Brain microvascular endothelial cell (primary cell): ENCODE measurements around the gene TSPAN5.

ENCODE experiments used
- DNase-seq: peaks from one replicate; pipeline ENCODE4 v3.0.0-alpha.2; 2020
- H3K27ac ChIP-seq: fragments of 250-450 bp; sonication (Bioruptor Pico); 2 replicates; pipeline ENCODE4 v1.5.1; 2020; ENCODE audit warnings: mild to moderate bottlenecking, moderate library complexity
- H3K27me3 ChIP-seq: fragments of 250-450 bp; sonication (Bioruptor Pico); replicated peaks from 2 replicates; pipeline ENCODE4 v1.5.1; 2020; ENCODE audit warnings: mild to moderate bottlenecking
- H3K36me3 ChIP-seq: fragments of 250-450 bp; sonication (Bioruptor Pico); replicated peaks from 2 replicates; pipeline ENCODE4 v1.5.1; 2020; ENCODE audit warnings: mild to moderate bottlenecking
- H3K4me3 ChIP-seq: 2 replicates; pipeline ENCODE4 v1.5.1; 2011; ENCODE audit warnings: low read depth, mild to moderate bottlenecking, control low read depth, low read length, moderate library complexity
- in situ Hi-C: cut with HindIII; loops from 2 replicates; pipeline ENCODE4 v1.10.0; 2017; ENCODE audit warnings: low sequenced_read_pairs, low pct_ligation_motif_present
- TF ChIP-seq, protein P1 (sequence below): IDR thresholded peaks from 2 replicates; pipeline ENCODE4 v1.5.1; 2011; ENCODE audit warnings: low read depth, mild to moderate bottlenecking, moderate library complexity, low read length, control low read depth, inconsistent platforms; ENCODE audit errors: missing control alignments

TSPAN5 gene

DNA sequence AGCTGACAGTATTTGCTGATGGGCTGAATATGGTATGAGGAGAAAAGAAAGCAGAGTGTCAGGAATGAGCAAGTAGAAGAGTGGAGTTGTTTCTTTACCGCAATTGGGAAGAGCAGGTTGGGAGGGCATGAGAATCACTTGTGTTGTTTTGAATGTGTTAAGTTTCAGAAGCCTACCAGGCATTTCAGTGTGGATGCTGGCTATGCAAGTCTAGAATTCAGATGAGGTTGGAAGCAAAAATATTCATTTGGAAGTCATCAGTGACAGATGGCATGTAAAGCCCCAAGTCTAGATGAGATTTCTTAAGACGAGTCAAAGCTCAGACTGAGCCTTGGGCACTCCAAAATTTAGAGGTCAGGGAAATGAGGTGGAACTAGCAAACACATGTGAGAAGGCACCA is 156.4 kb downstream of the TSPAN5 start:
- H3K27me3 ChIP-seq, result no peaks in the 10 kb centered on the region
- DNase-seq, result no peak
- in situ Hi-C loops, result no loop called here
- peaks cover 2% of the 10 kb centered on the region for H3K36me3 ChIP-seq
- no peak overlapping the region for H3K4me3 ChIP-seq
- TF ChIP-seq, protein P1, sequence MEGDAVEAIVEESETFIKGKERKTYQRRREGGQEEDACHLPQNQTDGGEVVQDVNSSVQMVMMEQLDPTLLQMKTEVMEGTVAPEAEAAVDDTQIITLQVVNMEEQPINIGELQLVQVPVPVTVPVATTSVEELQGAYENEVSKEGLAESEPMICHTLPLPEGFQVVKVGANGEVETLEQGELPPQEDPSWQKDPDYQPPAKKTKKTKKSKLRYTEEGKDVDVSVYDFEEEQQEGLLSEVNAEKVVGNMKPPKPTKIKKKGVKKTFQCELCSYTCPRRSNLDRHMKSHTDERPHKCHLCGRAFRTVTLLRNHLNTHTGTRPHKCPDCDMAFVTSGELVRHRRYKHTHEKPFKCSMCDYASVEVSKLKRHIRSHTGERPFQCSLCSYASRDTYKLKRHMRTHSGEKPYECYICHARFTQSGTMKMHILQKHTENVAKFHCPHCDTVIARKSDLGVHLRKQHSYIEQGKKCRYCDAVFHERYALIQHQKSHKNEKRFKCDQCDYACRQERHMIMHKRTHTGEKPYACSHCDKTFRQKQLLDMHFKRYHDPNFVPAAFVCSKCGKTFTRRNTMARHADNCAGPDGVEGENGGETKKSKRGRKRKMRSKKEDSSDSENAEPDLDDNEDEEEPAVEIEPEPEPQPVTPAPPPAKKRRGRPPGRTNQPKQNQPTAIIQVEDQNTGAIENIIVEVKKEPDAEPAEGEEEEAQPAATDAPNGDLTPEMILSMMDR, result no peak
- H3K27ac ChIP-seq, result no peak overlapping the region

DNA sequence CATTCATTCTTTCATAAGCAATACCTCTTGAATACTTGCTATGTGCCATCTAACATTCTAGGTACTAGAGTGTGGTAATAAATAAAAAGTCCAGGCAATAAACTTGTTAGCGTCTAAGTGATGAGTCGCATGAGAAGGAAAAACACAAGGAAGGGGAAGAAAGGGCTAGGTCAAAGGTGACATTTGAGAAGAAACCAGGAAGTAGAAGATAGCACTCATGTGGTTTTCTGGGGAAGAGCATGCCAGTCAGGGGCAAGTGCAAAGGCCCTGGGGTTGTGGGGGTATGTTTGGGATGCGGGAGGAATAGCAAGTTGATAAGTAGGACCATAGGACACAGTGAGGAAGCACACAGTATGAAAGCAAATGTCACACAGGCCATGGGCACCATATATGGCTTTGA is 157.0 kb downstream of the TSPAN5 start:
- no peak overlapping the region for H3K27ac ChIP-seq
- no peaks in the 10 kb centered on the region for H3K27me3 ChIP-seq
- H3K36me3 ChIP-seq, result peaks cover 2% of the 10 kb centered on the region
- in situ Hi-C loops, result no loop called here
- no peak overlapping the region for H3K4me3 ChIP-seq
- TF ChIP-seq, protein P1, result no peak
- no peak for DNase-seq

DNA sequence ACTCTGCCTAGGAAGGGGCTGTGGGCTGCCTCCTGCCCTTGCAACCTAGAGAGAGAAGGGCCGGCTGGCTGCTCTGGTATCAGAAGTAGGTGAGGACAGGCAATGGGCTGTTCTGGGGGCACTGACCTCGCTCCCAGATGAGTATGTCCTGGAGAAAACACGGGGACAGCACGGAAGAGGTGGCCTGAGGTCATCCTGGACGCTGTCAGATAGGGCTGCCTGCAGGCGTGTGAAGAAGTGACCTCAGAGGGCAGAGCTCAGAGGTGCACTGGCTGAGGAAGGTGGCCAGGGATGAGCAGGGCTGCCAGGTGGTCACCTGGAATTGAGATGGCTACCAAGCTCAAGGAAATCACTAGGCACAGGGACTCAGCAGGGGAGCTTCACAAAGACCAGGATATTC is 159.6 kb downstream of the TSPAN5 start:
- Histone ChIP-seq H3K27ac (no peak overlapping the region), H3K27me3 (no peaks in the 10 kb centered on the region), H3K4me3 (no peak overlapping the region), H3K36me3 (peaks cover 2% of the 10 kb centered on the region)
- no peak for DNase-seq
- in situ Hi-C loops, result no loop called here
- TF ChIP-seq, protein P1, result no peak

DNA sequence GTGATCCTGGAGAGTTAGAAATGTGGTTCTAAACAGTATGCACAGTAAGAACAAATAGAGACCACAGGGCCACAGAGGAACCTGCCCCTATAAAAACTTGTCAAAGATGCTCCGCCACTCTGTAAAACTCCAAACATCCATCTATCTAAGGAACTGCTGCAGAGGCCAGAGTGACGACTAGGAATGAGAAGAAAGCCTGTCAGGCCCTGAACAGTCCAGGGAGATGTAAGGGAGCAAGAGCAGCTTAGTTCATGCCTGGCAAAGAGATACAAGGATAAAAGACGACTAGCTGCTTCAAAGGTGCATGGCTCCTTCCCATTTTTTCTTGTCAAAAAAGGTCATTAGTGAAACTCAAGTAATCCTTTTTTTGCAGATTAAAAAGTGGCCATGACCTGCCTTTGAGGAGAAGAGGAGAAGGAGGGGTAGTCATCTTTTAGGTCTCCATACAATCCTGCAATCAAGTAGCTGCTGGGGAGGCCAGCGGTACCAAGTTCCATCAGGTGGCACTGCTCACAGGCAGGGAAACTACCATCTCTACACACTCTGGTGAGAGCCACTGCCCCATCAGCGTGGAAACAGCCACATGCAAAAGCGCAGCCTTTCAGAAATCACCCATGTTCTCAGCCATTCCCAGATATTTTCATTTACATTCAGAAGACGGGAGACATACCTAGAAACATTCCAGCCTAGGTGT is 162.1 kb downstream of the TSPAN5 start:
- TF ChIP-seq, protein P1, result no peak
- Histone ChIP-seq H3K36me3 (no peaks in the 10 kb centered on the region), H3K4me3 (no peak overlapping the region), H3K27me3 (no peaks in the 10 kb centered on the region), H3K27ac (no peak overlapping the region)
- in situ Hi-C loops, result no loop called here
- no peak for DNase-seq

DNA sequence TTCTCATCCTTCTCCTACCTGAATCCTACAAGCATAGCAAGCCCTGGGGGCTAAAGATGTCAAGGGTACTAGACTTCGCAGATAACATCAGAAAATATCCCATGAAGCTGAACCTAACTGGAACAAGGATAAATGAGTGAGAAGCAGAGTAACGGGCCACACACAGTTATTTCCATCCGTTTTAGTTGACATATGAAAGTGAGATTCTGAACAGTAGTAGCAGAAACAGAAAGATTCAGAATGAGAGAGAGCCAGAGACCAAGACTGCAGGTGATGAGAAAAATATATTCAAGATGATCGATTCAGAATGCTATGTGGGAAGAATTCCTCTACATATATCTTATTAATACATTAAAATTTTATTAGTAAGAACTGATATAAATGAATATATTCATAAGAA is 165.1 kb downstream of the TSPAN5 start:
- Histone ChIP-seq H3K4me3 (no peak overlapping the region), H3K27me3 (no peaks in the 10 kb centered on the region), H3K27ac (no peak overlapping the region), H3K36me3 (no peaks in the 10 kb centered on the region)
- no peak for DNase-seq
- TF ChIP-seq, protein P1, result no peak
- in situ Hi-C loops, result no loop called here
